ENCODE data around the gene PIK3C2B. TPM values are rescaled to one million over a fixed set of nuclear protein-coding genes. Genes with fewer than 3 reads are reported as not detected.

The PIK3C2B gene
- total RNA-seq: 10 to 100 TPM; 26.2 to 28.4 TPM

DNA sequence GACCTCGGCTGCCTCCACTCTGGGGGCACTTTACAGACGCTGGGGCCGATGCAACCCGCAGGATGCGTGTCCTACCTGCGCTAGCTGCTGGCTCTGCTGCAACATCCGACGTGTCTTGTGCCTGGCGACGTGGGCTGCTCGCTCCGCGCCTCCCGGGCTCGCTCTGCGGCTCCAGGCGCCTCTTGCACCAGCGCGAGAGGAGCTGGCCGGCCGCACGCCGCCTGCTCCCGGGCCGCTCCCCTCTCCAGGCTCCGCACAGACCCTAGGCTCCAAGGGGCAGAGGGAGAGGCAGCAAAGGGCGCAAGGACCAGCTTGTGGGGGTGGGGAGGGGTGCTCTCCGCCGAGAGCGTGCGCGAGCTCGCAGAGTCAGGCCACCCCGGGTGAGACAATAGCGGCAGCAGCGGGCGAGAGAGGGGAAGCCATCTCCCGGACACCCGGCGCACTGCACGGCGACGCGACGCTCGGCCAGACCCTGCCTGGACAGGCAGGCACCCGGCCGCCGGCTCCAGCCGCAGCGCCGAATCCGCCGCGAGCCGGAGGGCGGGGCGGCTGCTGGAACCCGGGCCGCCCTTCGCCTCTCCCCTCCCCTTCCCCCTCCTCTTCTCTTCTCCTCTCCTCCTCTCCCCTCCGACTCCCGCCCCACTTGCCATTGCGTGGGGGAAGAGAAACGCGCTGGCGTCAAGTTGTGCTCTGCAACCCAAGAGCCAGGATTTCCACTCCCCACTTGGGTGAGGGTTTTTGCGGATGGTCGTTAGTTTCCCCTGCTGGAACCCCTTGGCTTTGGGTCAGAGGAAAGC is at the start of gene PIK3C2B:
Gene PIK3C2B (minus strand): TSS at position 525 of the 797 bp plus-strand sequence. CDS start 25,003 bp downstream, outside the sequence.
- ATAC-seq: peak; percentile 86
- peaks cover 2% of the 10 kb centered on the region for H3K27me3 Mint-ChIP-seq (ENCODE audit: low read depth)
- POLR2A ChIA-PET: interaction anchor here (0.8 to 3.4 kb wide), 15 partner anchors 9 to 93 kb away, joined by 3 to 27 read pairs (median 5); partner anchors contain the start of gene MDM4
- peaks cover 4% of the 10 kb centered on the region for H3K36me3 Mint-ChIP-seq (ENCODE audit: low read depth)
- CTCF ChIA-PET: interaction anchor here (0.8 to 18.9 kb wide), 18 partner anchors 8 to 735 kb away, joined by 3 to 1090 read pairs (median 6); no protein-coding TSS in a partner anchor
- H3K9me3 Mint-ChIP-seq (ENCODE audit: insufficient read depth): no peaks in the 10 kb centered on the region
- H3K27ac Mint-ChIP-seq: peak within 1 kb of the TSS; percentile 89
- DNase-seq: peak; percentile 80
- peak within 1 kb of the TSS; percentile 77 for H3K4me3 Mint-ChIP-seq
- peaks cover 58% of the 10 kb centered on the region for H3K4me1 Mint-ChIP-seq (ENCODE audit: low read depth)

DNA sequence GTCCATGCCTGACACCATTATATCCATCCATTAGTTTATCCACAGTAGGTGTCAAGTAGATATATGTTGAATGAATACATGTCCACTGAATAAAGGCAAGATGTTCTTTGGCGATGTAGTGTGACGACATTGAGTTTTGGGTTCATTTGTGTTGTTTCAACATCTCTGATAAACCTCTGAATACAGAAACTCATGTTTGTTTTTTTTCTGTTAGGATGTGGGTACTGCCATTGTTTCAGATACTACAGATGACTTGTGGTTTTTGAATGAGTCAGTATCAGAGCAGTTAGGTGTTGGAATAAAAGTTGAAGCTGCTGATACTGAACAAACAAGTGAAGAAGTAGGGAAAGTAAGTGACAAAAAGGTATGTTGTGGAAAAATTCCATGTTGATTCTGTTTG is 49.7 kb upstream of the PIK3C2B start:
- H3K27me3 Mint-ChIP-seq (ENCODE audit: low read depth): no peaks in the 10 kb centered on the region
- DNase-seq (no peak), ATAC-seq (peak; percentile 87)
- CTCF ChIA-PET: interaction anchor here (1.0 to 4.0 kb wide), 14 partner anchors 10 to 263 kb away, joined by 3 to 36 read pairs (median 6); partner anchors contain the start of gene MDM4
- H3K27ac Mint-ChIP-seq: peak overlapping the region; percentile 83
- peaks cover 55% of the 10 kb centered on the region for H3K4me1 Mint-ChIP-seq (ENCODE audit: low read depth)
- H3K36me3 Mint-ChIP-seq (ENCODE audit: low read depth): peaks cover 87% of the 10 kb centered on the region
- POLR2A ChIA-PET: interaction anchor here (1.0 to 4.5 kb wide), 7 partner anchors 21 to 50 kb away, joined by 5 to 65 read pairs (median 8); partner anchors contain the start of genes MDM4 and PIK3C2B
- peak overlapping the region; percentile 23 for H3K4me3 Mint-ChIP-seq
- H3K9me3 Mint-ChIP-seq (ENCODE audit: insufficient read depth): peaks cover 5% of the 10 kb centered on the region

DNA sequence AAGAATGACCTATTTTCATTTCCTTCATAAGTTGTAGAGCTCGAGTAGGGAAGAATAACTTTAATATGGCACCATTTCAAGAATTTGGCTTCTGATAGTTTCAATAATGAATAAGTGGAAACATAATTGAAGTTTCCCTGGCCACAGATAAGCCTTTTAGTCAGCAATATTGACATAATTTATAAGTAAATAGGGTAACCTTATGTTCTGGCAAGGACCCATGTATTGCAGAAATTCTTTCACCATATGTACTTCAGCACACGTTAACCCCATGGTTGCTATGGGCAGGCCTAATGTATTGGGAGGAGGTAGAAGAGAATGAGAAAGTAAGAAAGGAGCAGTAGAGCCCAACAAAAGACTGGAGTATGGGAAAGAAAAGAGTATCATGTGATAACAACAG is 47.0 kb upstream of the PIK3C2B start:
- no peak for ATAC-seq
- H3K9me3 Mint-ChIP-seq (ENCODE audit: insufficient read depth): peaks cover 5% of the 10 kb centered on the region
- peaks cover 77% of the 10 kb centered on the region for H3K36me3 Mint-ChIP-seq (ENCODE audit: low read depth)
- no peak overlapping the region for H3K27ac Mint-ChIP-seq
- no peaks in the 10 kb centered on the region for H3K27me3 Mint-ChIP-seq (ENCODE audit: low read depth)
- no peak for DNase-seq
- ChIA-PET POLR2A (interaction anchor here (1.7 kb wide), 1 partner anchor 25 kb away, joined by 6 read pairs; the partner anchor contains the start of gene MDM4), CTCF (interaction anchor here (0.9 to 2.9 kb wide), 3 partner anchors 13 to 265 kb away, joined by 3 to 11 read pairs (median 3); partner anchors contain the start of gene MDM4)
- peaks cover 51% of the 10 kb centered on the region for H3K4me1 Mint-ChIP-seq (ENCODE audit: low read depth)
- H3K4me3 Mint-ChIP-seq: no peak overlapping the region

- H3K4me1 Mint-ChIP-seq (ENCODE audit: low read depth): no peaks in the 10 kb centered on the region
- H3K36me3 Mint-ChIP-seq (ENCODE audit: low read depth): peaks cover 58% of the 10 kb centered on the region
- H3K4me3 Mint-ChIP-seq: no peak overlapping the region
- H3K27me3 Mint-ChIP-seq (ENCODE audit: low read depth): no peaks in the 10 kb centered on the region
- DNase-seq (no peak), ATAC-seq (no peak)
- ChIA-PET POLR2A (no interaction called here), CTCF (interaction anchor here (1.6 to 1.7 kb wide), 2 partner anchors 12 to 33 kb away, joined by 4 to 5 read pairs; no protein-coding TSS in a partner anchor)
- no peak overlapping the region for H3K27ac Mint-ChIP-seq
- H3K9me3 Mint-ChIP-seq (ENCODE audit: insufficient read depth): no peaks in the 10 kb centered on the region
Observed at GRCh38 chr1:204532832-204533231, 38.2 kb upstream of the PIK3C2B start.

- Mint-ChIP-seq H3K9me3 (ENCODE audit: insufficient read depth) (no peaks in the 10 kb centered on the region), H3K36me3 (ENCODE audit: low read depth) (peaks cover 56% of the 10 kb centered on the region), H3K27me3 (ENCODE audit: low read depth) (no peaks in the 10 kb centered on the region), H3K27ac (no peak overlapping the region), H3K4me1 (ENCODE audit: low read depth) (peaks cover 1% of the 10 kb centered on the region), H3K4me3 (no peak overlapping the region)
- ATAC-seq: no peak
- POLR2A ChIA-PET: interaction anchor here (1.1 to 6.5 kb wide), 2 partner anchors 14 to 26 kb away, joined by 3 to 35 read pairs; partner anchors contain the start of gene MDM4
- no peak for DNase-seq
- CTCF ChIA-PET: interaction anchor here (1.1 to 2.3 kb wide), 8 partner anchors 10 to 276 kb away, joined by 3 to 7 read pairs (median 4); no protein-coding TSS in a partner anchor
Observed at GRCh38 chr1:204530932-204531331, 36.3 kb upstream of the PIK3C2B start.

- POLR2A ChIA-PET: interaction anchor here (1.1 to 6.5 kb wide), 2 partner anchors 8 to 13 kb away, joined by 3 to 35 read pairs; partner anchors contain the start of gene MDM4
- peaks cover 62% of the 10 kb centered on the region for H3K36me3 Mint-ChIP-seq (ENCODE audit: low read depth)
- peaks cover 4% of the 10 kb centered on the region for H3K9me3 Mint-ChIP-seq (ENCODE audit: insufficient read depth)
Observed at GRCh38 chr1:204529371-204529895, 34.8 kb upstream of the PIK3C2B start.

GRCh38 chr1:204528677-204529076 is 34.1 kb upstream of the PIK3C2B start:
- H3K4me1 Mint-ChIP-seq (ENCODE audit: low read depth): peaks cover 12% of the 10 kb centered on the region
- H3K9me3 Mint-ChIP-seq (ENCODE audit: insufficient read depth): peaks cover 9% of the 10 kb centered on the region
- ChIA-PET CTCF (interaction anchor here (1.2 to 2.5 kb wide), 6 partner anchors 12 to 278 kb away, joined by 3 to 11 read pairs (median 4); partner anchors contain the start of gene MDM4), POLR2A (interaction anchor here (0.7 to 6.5 kb wide), 2 partner anchors 12 to 22 kb away, joined by 3 to 35 read pairs; partner anchors contain the start of gene MDM4)
- H3K27ac Mint-ChIP-seq: no peak overlapping the region
- no peak for ATAC-seq
- peaks cover 61% of the 10 kb centered on the region for H3K36me3 Mint-ChIP-seq (ENCODE audit: low read depth)
- no peak overlapping the region for H3K4me3 Mint-ChIP-seq
- DNase-seq: no peak
- H3K27me3 Mint-ChIP-seq (ENCODE audit: low read depth): no peaks in the 10 kb centered on the region

More at GRCh38 chr1:204529371-204529895, 34.8 kb upstream of the PIK3C2B start:
- H3K4me3 Mint-ChIP-seq: no peak overlapping the region
- DNase-seq: no peak
- no peak overlapping the region for H3K27ac Mint-ChIP-seq
- no peaks in the 10 kb centered on the region for H3K27me3 Mint-ChIP-seq (ENCODE audit: low read depth)
- CTCF ChIA-PET: interaction anchor here (1.5 to 2.5 kb wide), 3 partner anchors 12 to 277 kb away, joined by 4 to 11 read pairs (median 7); no protein-coding TSS in a partner anchor
- H3K4me1 Mint-ChIP-seq (ENCODE audit: low read depth): peaks cover 9% of the 10 kb centered on the region
- peak; percentile 37 for ATAC-seq

DNA sequence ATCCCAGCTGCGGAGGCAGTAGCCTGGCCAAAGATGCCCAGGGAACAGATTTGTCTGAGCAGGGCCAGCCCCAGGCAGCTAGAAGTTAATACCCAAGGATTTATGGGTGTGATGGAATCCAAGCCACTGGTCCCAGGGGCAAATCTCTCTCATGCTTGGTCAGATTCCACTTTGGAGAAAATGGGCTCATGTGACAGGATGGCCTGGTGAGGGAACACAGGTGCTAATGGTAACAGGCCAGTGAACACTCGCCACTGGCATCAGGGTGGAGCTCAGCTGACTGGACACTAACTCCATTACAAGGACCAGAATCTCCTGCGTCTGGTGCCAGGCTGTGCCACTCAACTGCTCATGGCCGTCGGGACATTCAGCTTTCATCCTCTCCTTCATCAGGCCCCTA is 33.6 kb upstream of the PIK3C2B start:
- Mint-ChIP-seq H3K4me1 (ENCODE audit: low read depth) (peaks cover 14% of the 10 kb centered on the region), H3K27me3 (ENCODE audit: low read depth) (no peaks in the 10 kb centered on the region), H3K9me3 (ENCODE audit: insufficient read depth) (peaks cover 11% of the 10 kb centered on the region), H3K4me3 (no peak overlapping the region), H3K27ac (no peak overlapping the region), H3K36me3 (ENCODE audit: low read depth) (peaks cover 64% of the 10 kb centered on the region)
- no peak for ATAC-seq
- POLR2A ChIA-PET: interaction anchor here (0.7 to 6.5 kb wide), 2 partner anchors 11 to 21 kb away, joined by 3 to 35 read pairs; partner anchors contain the start of gene MDM4
- CTCF ChIA-PET: interaction anchor here (1.2 to 2.5 kb wide), 4 partner anchors 12 to 37 kb away, joined by 3 to 11 read pairs (median 4); partner anchors contain the start of gene MDM4
- DNase-seq: no peak

DNA sequence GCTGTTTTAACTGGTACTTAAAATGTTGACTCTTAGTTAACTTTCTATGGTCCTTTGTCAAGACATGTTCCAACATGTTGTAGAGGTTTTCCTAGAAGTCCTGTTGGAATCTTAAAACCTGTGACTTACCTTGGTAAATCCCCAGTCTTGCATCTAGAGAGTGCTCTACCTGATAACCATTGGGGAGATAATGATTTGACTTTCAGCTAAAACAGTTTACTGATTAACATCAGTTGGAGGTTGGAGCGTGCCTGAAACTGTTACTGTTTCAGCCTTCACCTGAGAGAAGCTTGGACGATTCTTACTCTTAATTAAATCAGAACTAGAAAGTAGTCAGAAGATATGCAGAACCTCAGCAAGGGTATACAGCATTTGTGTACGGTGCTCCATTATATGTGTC is 30.4 kb upstream of the PIK3C2B start:
- no peak overlapping the region for H3K4me3 Mint-ChIP-seq
- H3K4me1 Mint-ChIP-seq (ENCODE audit: low read depth): peaks cover 35% of the 10 kb centered on the region

DNA sequence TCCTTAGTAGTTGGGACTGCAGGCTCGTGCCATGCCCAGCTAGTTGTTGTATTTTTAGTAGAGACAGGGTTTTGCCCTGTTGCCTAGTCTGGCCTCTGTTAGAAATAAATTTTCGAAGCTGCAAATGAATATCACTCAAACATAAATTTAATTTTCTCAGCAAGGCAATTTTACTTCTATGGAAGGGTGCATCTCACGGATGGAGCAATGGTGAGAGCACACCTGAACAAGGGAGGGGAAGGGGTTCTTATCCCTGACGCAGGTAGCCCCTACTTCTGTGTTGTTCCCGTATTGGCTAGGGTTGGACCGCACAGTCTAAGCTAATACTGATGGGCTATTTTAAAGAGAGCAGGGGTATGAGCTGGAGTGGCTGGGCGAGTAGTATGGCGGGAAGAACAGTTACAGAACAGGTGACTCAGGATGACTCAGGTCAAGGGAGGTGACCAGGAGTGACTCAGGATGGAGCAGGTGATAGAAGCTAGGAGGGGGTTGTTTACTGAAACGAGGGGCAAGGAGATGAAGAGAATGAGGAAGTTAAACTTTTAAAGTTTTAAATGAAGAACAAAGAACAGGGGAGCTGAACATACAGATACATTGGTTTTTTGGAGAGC is 29.1 kb upstream of the PIK3C2B start:
- Mint-ChIP-seq H3K4me1 (ENCODE audit: low read depth) (peaks cover 45% of the 10 kb centered on the region), H3K27ac (peak overlapping the region; percentile 9), H3K9me3 (ENCODE audit: insufficient read depth) (peaks cover 15% of the 10 kb centered on the region), H3K27me3 (ENCODE audit: low read depth) (no peaks in the 10 kb centered on the region), H3K36me3 (ENCODE audit: low read depth) (peaks cover 64% of the 10 kb centered on the region), H3K4me3 (no peak overlapping the region)
- no peak for DNase-seq
- no peak for ATAC-seq
- ChIA-PET POLR2A (interaction anchor here (0.8 to 1.4 kb wide), 3 partner anchors 8 to 30 kb away, joined by 3 to 5 read pairs (median 4); partner anchors contain the start of gene MDM4), CTCF (interaction anchor here (0.6 to 4.2 kb wide), 9 partner anchors 20 to 283 kb away, joined by 3 to 16 read pairs (median 4); no protein-coding TSS in a partner anchor)

More for the DNA sequence above, 30.4 kb upstream of the PIK3C2B start:
- CTCF ChIA-PET: interaction anchor here (0.6 to 4.2 kb wide), 9 partner anchors 9 to 1454 kb away, joined by 3 to 16 read pairs (median 6); partner anchors contain the start of gene MDM4
- ATAC-seq: no peak
- POLR2A ChIA-PET: interaction anchor here (1.1 to 1.4 kb wide), 2 partner anchors 9 to 28 kb away, joined by 3 to 5 read pairs; partner anchors contain the start of gene MDM4
- Mint-ChIP-seq H3K36me3 (ENCODE audit: low read depth) (peaks cover 59% of the 10 kb centered on the region), H3K27me3 (ENCODE audit: low read depth) (no peaks in the 10 kb centered on the region), H3K27ac (no peak overlapping the region), H3K9me3 (ENCODE audit: insufficient read depth) (peaks cover 15% of the 10 kb centered on the region)
- no peak for DNase-seq

Measured in activated CD8-positive, alpha-beta T cell treated with anti-CD3 and anti-CD28 coated beads, Interleukin-2, amount 10 ng/mL, durations not matched to agents 7 days and 5 days (primary cell).